HG03066 (cell line): ENCODE measurements around the gene DDOST.
"Not testable (repeated sequence)": the region's sequence is repeated elsewhere in the genome, so short reads cannot be mapped to it uniquely, and the experiment has no call there.

ENCODE experiments used
- ATAC-seq: cut with Tn5 transposase; IDR thresholded peaks from one replicate; pipeline ENCODE4 v1.9.1; 2021; ENCODE audit warnings: low read depth; ENCODE audit not compliant: unreplicated experiment

DDOST gene

GRCh38 chr1:20626524-20626923 is 34.6 kb downstream of the DDOST start:
- ATAC-seq, result no peak

GRCh38 chr1:20626098-20626427 is 35.1 kb downstream of the DDOST start:
- ATAC-seq, result no peak

GRCh38 chr1:20625176-20626097 is 35.7 kb downstream of the DDOST start:
- ATAC-seq, result no peak

GRCh38 chr1:20624709-20625108 is 36.5 kb downstream of the DDOST start:
- ATAC-seq, result no peak

- no peak for ATAC-seq
Observed at GRCh38 chr1:20621012-20621411, 40.2 kb downstream of the DDOST start.

GRCh38 chr1:20619999-20620398 is 41.2 kb downstream of the DDOST start:
- no peak for ATAC-seq

GRCh38 chr1:20618550-20618949 is 42.6 kb downstream of the DDOST start:
- ATAC-seq, result no peak

- ATAC-seq, result no peak
Observed at GRCh38 chr1:20616847-20617487, 44.2 kb downstream of the DDOST start.

- no peak for ATAC-seq
Observed at GRCh38 chr1:20615946-20616846, 45.0 kb downstream of the DDOST start.

- no peak for ATAC-seq
Observed at GRCh38 chr1:20614131-20614579, 47.0 kb downstream of the DDOST start.

GRCh38 chr1:20612221-20612746 is 48.9 kb downstream of the DDOST start:
- no peak for ATAC-seq

GRCh38 chr1:20611652-20612051 is 49.5 kb downstream of the DDOST start:
- no peak for ATAC-seq

- ATAC-seq, result no peak
Observed at GRCh38 chr1:20610970-20611369, 50.2 kb downstream of the DDOST start.

- no peak for ATAC-seq
Observed at GRCh38 chr1:20609541-20609940, 51.6 kb downstream of the DDOST start.

GRCh38 chr1:20606801-20607570 is 54.2 kb downstream of the DDOST start:
- ATAC-seq, result not testable (repeated sequence)

- no peak for ATAC-seq
Observed at GRCh38 chr1:20604678-20605077, 56.5 kb downstream of the DDOST start.

- ATAC-seq, result no peak
Observed at GRCh38 chr1:20603504-20604464, 57.4 kb downstream of the DDOST start.

- ATAC-seq, result no peak
Observed at GRCh38 chr1:20602851-20603450, 58.2 kb downstream of the DDOST start.
